Uterus (tissue), 2 donors: Measurements from ENCODE around the gene LRATD1.

Source experiments
- POLR2A ChIP-seq, 2 donors: fragments of 450-650 bp; IDR thresholded peaks; one replicate each; pipeline ENCODE4 v1.6.1; 2016; ENCODE audit warnings: antibody characterized with exemption in 2 of 2, mild to moderate bottlenecking in 1 of 2, moderate library complexity in 1 of 2
- TF ChIP-seq, protein P1 (sequence below), 4 experiments: fragments of 200-600 bp in 2 of 4; fragments of 450-650 bp in 2 of 4; sonication (generic) in 2 of 4; IDR thresholded peaks; one replicate each; pipeline ENCODE4 v1.5.1; 2016 to 2019; ENCODE audit warnings: antibody characterized with exemption in 4 of 4, mild to moderate bottlenecking in 2 of 4, moderate library complexity in 1 of 4

DNA sequence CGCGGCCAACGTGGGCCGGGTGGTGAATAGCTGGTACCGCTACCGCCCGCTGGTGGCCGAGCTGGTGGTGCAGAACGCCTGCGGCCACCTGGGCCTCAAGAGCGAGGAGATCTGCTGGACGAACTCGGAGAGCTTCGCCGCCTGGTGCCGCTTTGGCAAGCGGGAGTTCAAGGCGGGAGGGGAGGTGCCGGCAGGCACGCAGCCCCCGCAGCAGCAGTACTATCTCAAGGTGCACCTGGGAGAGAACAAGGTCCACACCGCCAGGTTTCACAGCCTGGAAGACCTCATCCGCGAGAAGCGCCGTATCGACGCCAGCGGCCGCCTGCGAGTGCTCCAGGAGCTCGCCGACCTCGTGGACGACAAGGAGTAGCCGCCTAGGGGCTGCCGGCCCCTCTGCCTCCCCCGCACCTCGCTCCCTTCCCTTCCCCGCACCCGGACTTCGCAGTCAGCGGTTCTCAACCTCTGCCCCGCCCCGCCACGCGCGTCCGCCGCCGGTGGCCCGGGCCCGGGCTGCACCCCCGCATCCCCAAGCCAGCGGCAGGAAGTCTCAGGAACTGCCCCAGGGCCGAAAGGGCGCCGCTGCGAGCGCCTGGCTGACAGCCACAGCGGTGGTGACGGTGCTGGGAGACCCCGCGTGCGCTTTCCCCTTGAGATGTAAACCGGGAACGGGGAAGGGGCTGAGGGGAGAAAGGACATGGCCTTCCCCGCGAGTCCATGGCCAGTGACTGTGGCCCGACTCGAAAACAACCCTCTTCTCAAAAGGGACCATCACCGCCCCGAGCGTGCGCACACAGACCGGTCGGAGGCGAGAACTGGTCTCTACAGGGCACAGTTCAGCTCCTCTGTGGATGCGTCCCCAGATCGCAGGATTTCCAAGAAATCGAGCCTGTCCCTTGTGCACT is 2.2 kb downstream of the LRATD1 start:
- TF ChIP-seq, protein P1, sequence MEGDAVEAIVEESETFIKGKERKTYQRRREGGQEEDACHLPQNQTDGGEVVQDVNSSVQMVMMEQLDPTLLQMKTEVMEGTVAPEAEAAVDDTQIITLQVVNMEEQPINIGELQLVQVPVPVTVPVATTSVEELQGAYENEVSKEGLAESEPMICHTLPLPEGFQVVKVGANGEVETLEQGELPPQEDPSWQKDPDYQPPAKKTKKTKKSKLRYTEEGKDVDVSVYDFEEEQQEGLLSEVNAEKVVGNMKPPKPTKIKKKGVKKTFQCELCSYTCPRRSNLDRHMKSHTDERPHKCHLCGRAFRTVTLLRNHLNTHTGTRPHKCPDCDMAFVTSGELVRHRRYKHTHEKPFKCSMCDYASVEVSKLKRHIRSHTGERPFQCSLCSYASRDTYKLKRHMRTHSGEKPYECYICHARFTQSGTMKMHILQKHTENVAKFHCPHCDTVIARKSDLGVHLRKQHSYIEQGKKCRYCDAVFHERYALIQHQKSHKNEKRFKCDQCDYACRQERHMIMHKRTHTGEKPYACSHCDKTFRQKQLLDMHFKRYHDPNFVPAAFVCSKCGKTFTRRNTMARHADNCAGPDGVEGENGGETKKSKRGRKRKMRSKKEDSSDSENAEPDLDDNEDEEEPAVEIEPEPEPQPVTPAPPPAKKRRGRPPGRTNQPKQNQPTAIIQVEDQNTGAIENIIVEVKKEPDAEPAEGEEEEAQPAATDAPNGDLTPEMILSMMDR (IDR thresholded peaks at IDR 0.05) = peak; percentile 54 to 79 (median 66)
- TF ChIP-seq POLR2A (IDR thresholded peaks at IDR 0.05) = peak in 1 of 2 donors; percentile 24
